ENCODE measurements around the gene SSTR1. TPM values are rescaled to one million over a fixed set of nuclear protein-coding genes. Genes with fewer than 3 reads are reported as not detected.
"Not testable (repeated sequence)": the region's sequence is repeated elsewhere in the genome, so short reads cannot be mapped to it uniquely, and the experiment has no call there.

Gene SSTR1
- total RNA-seq, 8 experiments from 2014 or later, result 0.05 to 12.7 (median 0.42) TPM

- H3K4me3 ChIP-seq; H3K27ac ChIP-seq; in situ Hi-C loops (cut with MboI; ENCODE audit: low pct_unique_long_range_greater_than_20kb in 2 of 9, low sequenced_read_pairs in 9 of 9, unreplicated experiment in 9 of 9); H3K4me1 ChIP-seq (replicated peaks in 1 of 2); ATAC-seq (replicated peaks in 6 of 8): not testable (repeated sequence)
- 0 to 95% (median 70%) methylated on average over 1 to 6 of the region's 11 CpGs; no CpG with 5 or more reads in 4 of the 10 experiments for WGBS, 10 experiments
These were observed 16.9 kb upstream of the SSTR1 start for GRCh38 chr14:38190846-38191245.

DNA sequence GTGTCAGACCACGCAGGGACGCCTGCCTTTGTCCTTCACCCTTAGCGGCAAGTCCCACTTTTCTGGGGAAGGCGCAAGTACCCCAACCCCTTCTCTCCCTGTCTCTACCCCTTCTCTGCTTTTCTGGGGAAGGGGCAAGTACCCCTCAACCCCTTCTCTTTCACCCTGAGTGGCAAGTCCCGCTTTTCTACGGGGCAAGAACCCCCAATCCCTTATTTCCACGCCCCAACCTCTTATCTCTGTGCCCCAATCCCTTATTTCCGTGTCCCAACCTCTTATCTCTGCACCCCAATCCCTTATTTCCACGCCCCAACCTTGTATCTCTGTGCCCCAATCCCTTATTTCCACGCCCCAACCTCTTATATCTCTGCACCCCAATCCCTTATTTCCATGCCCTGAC, 16.2 kb upstream of the SSTR1 start:
- 10 to 74% (median 54%) methylated on average over 2 to 8 of the region's 10 CpGs; no CpG with 5 or more reads in 4 of the 10 experiments for WGBS, 10 experiments
- in situ Hi-C loops (cut with MboI; ENCODE audit: low pct_unique_long_range_greater_than_20kb in 2 of 9, low sequenced_read_pairs in 9 of 9, unreplicated experiment in 9 of 9); H3K27ac ChIP-seq; H3K4me1 ChIP-seq (replicated peaks in 1 of 2); ATAC-seq (replicated peaks in 6 of 8); H3K4me3 ChIP-seq: not testable (repeated sequence)

DNA sequence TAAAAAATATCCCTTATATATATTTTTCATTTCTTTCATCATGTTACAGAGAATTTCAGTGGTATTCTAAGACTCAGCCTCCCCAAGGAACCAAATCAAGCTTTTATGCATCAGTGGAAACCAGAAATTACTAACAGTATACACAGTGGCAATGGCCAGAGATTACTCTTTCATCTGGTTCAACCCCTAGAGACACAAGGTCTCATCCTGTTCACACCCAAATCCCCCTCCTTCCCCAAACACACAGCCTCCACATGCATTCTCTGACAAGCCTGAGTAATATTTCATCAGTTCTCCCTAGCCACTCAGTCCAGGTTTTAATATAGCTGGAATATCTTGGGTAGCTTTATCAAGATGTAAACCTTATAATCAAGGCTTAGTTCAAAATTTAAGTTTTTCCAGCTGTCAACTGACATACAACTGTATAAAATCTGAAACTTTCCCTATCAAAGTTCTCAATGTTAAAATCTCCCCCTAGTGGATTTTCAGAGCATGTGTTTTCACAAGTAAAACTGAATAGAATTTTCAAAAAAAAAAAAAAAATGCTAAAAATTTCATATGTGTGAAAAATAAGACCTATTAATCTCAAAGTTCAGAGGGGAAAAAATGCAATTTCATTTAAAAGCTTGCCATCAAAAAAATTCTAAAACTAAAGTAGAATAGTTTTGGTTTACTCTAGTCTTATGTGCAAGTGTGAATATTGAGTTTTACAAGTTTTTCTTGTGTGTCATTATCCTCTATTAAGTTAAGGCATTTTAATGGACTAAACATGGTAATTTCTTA, 10.5 kb upstream of the SSTR1 start:
- no peak for ATAC-seq (replicated peaks in 6 of 8)
- Histone ChIP-seq H3K4me3 (no peak overlapping the region), H3K27ac (no peak overlapping the region), H3K4me1 (replicated peaks in 1 of 2) (no peaks in the 10 kb centered on the region)
- in situ Hi-C loops (cut with MboI; ENCODE audit: low pct_unique_long_range_greater_than_20kb in 2 of 9, low sequenced_read_pairs in 9 of 9, unreplicated experiment in 9 of 9), result no loop called here

DNA sequence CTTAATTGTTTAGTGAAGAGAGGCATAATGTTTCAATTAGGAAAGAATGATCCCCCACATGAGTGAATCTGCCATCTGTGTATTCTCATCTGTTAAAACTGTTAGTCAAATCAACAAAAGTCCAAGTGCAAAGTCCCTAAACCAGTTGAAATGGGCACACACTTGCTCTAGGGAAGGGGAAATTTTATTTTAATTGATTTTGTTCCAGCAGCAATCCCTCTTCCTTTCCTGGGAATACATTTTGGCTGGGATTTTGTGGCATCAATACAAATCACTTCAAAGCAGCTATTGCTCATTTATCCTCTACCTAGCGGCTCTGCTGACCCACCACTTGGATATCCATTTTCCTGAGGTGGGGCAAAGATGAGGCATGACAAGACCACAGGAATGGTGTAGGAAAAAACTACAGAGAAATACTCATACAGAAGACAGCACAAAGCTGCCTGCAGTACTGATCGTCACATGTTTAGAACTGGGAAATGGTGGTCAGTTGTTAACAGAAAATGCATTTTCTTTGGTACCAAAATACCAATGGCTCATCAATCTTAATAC, 9.8 kb upstream of the SSTR1 start:
- no peak overlapping the region for H3K27ac ChIP-seq
- in situ Hi-C loops (cut with MboI; ENCODE audit: low pct_unique_long_range_greater_than_20kb in 2 of 9, low sequenced_read_pairs in 9 of 9, unreplicated experiment in 9 of 9), result no loop called here
- no peaks in the 10 kb centered on the region for H3K4me1 ChIP-seq (replicated peaks in 1 of 2)
- H3K4me3 ChIP-seq, result no peak overlapping the region
- 26 to 100% (median 67%) methylated on average over 1 to 2 of the region's 2 CpGs; no CpG with 5 or more reads in 3 of the 10 experiments for WGBS, 10 experiments
- no peak for ATAC-seq (replicated peaks in 6 of 8)

GRCh38 chr14:38198425-38198824, 9.3 kb upstream of the SSTR1 start:
- in situ Hi-C loops (cut with MboI; ENCODE audit: low pct_unique_long_range_greater_than_20kb in 2 of 9, low sequenced_read_pairs in 9 of 9, unreplicated experiment in 9 of 9), result no loop called here
- 6 to 93% (median 55%) methylated on average over 1 to 4 of the region's 4 CpGs for WGBS, 10 experiments
- no peaks in the 10 kb centered on the region for H3K4me1 ChIP-seq (replicated peaks in 1 of 2)
- H3K4me3 ChIP-seq, result no peak overlapping the region
- H3K27ac ChIP-seq, result no peak overlapping the region
- no peak for ATAC-seq (replicated peaks in 6 of 8)

DNA sequence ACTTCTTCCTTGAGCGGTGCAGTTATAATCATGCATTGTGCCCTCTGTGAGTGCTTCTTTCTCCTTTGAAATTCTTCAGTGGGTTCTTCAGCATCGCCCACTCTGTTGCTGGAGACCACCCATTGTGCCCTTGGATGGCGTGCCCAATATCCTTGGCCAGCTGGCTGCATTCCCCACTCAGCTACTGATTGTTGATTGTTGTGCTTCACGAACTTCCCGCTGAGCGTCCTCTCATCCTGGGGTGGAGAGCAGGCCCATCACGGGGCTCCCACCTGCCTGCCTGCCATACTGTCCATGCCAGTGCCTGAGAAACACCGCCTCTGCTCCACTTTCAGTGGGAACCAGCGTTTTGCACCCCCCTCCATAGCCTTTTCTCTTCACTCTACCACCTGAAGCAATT, 8.6 kb upstream of the SSTR1 start:
- 30 to 100% (median 94%) methylated on average over 1 to 9 of the region's 9 CpGs; no CpG with 5 or more reads in 2 of the 10 experiments for WGBS, 10 experiments
- no peak for ATAC-seq (replicated peaks in 6 of 8)
- H3K4me1 ChIP-seq (replicated peaks in 1 of 2), result no peaks in the 10 kb centered on the region
- no peak overlapping the region for H3K27ac ChIP-seq
- in situ Hi-C loops (cut with MboI; ENCODE audit: low pct_unique_long_range_greater_than_20kb in 2 of 9, low sequenced_read_pairs in 9 of 9, unreplicated experiment in 9 of 9), result no loop called here
- H3K4me3 ChIP-seq, result no peak overlapping the region

DNA sequence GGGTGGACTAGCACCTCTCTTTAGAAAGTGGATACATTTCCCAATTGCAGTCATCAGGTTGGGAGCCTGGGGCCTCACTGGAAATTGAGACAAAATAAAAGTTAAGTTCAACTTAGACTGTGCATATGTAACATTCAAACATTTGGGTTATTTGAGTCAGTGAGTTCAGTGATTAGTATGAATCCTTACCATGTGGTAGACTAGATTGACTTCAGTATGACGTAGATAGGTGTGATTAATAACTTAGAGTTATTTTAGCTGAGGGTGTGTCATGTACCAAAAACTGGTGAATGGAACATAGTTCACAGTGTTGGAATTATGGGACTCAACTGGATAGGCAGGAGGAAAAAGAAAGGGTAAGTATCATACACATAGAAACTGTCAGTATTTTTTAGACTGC, 8.0 kb upstream of the SSTR1 start:
- in situ Hi-C loops (cut with MboI; ENCODE audit: low pct_unique_long_range_greater_than_20kb in 2 of 9, low sequenced_read_pairs in 9 of 9, unreplicated experiment in 9 of 9), result no loop called here
- Histone ChIP-seq H3K27ac (no peak overlapping the region), H3K4me3 (no peak overlapping the region), H3K4me1 (replicated peaks in 1 of 2) (no peaks in the 10 kb centered on the region)
- ATAC-seq (replicated peaks in 6 of 8), result no peak
- WGBS, 10 experiments, result 9 to 100% (median 86%) methylated on average over 1 of the region's 1 CpG; no CpG with 5 or more reads in 5 of the 10 experiments

GRCh38 chr14:38201137-38201828, 6.4 kb upstream of the SSTR1 start:
- Histone ChIP-seq H3K4me1 (replicated peaks in 1 of 2) (no peaks in the 10 kb centered on the region), H3K4me3 (no peak overlapping the region), H3K27ac (no peak overlapping the region)
- WGBS, 10 experiments, result 69 to 100% (median 88%) methylated on average over 1 to 5 of the region's 5 CpGs; no CpG with 5 or more reads in 2 of the 10 experiments
- in situ Hi-C loops (cut with MboI; ENCODE audit: low pct_unique_long_range_greater_than_20kb in 2 of 9, low sequenced_read_pairs in 9 of 9, unreplicated experiment in 9 of 9), result no loop called here
- no peak for ATAC-seq (replicated peaks in 6 of 8)

- WGBS, 10 experiments, result 30 to 100% (median 60%) methylated on average over 1 to 5 of the region's 5 CpGs
- Histone ChIP-seq H3K4me3 (no peak overlapping the region), H3K4me1 (replicated peaks in 1 of 2) (no peaks in the 10 kb centered on the region), H3K27ac (no peak overlapping the region)
- ATAC-seq (replicated peaks in 6 of 8), result no peak
- in situ Hi-C loops (cut with MboI; ENCODE audit: low pct_unique_long_range_greater_than_20kb in 2 of 9, low sequenced_read_pairs in 9 of 9, unreplicated experiment in 9 of 9), result no loop called here
These were observed 5.1 kb upstream of the SSTR1 start for GRCh38 chr14:38202444-38203191.

DNA sequence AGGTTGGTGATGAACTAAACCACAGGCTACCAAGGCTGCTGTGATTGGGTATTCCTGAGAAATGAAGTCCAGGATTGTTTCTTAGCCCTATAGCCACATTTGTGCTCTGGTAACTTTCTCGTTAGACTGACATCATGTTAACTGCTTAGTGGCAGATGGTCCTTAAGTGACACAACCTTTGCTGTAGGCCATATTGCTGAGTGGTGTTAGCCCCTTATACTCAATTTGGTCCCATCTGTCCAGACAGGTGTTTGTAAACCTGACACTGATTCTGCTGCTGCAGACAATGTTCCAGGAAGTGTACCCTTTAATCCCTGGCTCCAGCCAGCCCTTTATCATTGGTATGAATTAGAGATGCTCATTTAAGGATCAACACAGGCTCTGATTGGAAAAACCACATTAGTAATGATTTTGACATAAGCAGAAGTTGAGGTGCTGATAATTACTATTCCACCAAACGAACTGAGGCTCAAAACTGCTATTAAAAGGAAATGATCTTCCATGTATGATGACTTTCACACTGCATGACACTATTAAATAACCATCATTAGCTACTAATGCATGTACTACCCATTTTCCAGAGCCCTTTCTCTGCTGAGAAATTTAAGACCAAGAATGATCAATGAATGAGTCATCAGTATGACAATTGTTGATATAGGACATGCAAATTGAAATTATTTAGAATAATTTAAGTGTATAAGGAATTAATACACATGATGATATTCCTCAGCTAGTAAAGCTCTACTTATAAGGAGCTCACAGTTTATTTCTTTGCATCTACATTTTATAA, 3.6 kb upstream of the SSTR1 start:
- H3K4me3 ChIP-seq, result no peak overlapping the region
- 0 to 100% (median 50%) methylated on average over 1 to 2 of the region's 2 CpGs; no CpG with 5 or more reads in 1 of the 10 experiments for WGBS, 10 experiments
- in situ Hi-C loops (cut with MboI; ENCODE audit: low pct_unique_long_range_greater_than_20kb in 2 of 9, low sequenced_read_pairs in 9 of 9, unreplicated experiment in 9 of 9), result no loop called here
- ATAC-seq (replicated peaks in 6 of 8), result no peak
- no peak overlapping the region for H3K27ac ChIP-seq
- H3K4me1 ChIP-seq (replicated peaks in 1 of 2), result peaks cover 0 to 6% of the 10 kb centered on the region in 2 donors

GRCh38 chr14:38204719-38205115, 3.0 kb upstream of the SSTR1 start:
- in situ Hi-C loops (cut with MboI; ENCODE audit: low pct_unique_long_range_greater_than_20kb in 2 of 9, low sequenced_read_pairs in 9 of 9, unreplicated experiment in 9 of 9), result no loop called here
- H3K4me1 ChIP-seq (replicated peaks in 1 of 2), result peaks cover 0 to 6% of the 10 kb centered on the region in 2 donors
- no peak for ATAC-seq (replicated peaks in 6 of 8)
- H3K4me3 ChIP-seq, result no peak overlapping the region
- H3K27ac ChIP-seq, result no peak overlapping the region

GRCh38 chr14:38205119-38205813, 2.4 kb upstream of the SSTR1 start:
- no peak overlapping the region for H3K27ac ChIP-seq
- H3K4me3 ChIP-seq, result no peak overlapping the region
- in situ Hi-C loops (cut with MboI; ENCODE audit: low pct_unique_long_range_greater_than_20kb in 2 of 9, low sequenced_read_pairs in 9 of 9, unreplicated experiment in 9 of 9), result no loop called here
- ATAC-seq (replicated peaks in 6 of 8), result no peak
- WGBS, 10 experiments, result 40 to 100% (median 82%) methylated on average over 1 to 5 of the region's 5 CpGs; no CpG with 5 or more reads in 2 of the 10 experiments
- H3K4me1 ChIP-seq (replicated peaks in 1 of 2), result peaks cover 0 to 6% of the 10 kb centered on the region in 2 donors
